Activated CD4-positive, alpha-beta T cell treated with anti-CD3 and anti-CD28 coated beads, Interleukin-2, amount 50 U/mL, for 24 hours (primary cell): ENCODE results near the gene MBD5.
"Not testable (repeated sequence)": the region's sequence is repeated elsewhere in the genome, so short reads cannot be mapped to it uniquely, and the experiment has no call there.

ENCODE experiments used
- DNase-seq, 2 donors: peaks; one replicate each; pipeline ENCODE4 v3.0.0-alpha.2; 2020; ENCODE audit warnings: low read depth in 1 of 2, low spot score in 1 of 2

MBD5 gene

GRCh38 chr2:148542614-148543013 is 521.7 kb downstream of the MBD5 start:
- no peak for DNase-seq

DNA sequence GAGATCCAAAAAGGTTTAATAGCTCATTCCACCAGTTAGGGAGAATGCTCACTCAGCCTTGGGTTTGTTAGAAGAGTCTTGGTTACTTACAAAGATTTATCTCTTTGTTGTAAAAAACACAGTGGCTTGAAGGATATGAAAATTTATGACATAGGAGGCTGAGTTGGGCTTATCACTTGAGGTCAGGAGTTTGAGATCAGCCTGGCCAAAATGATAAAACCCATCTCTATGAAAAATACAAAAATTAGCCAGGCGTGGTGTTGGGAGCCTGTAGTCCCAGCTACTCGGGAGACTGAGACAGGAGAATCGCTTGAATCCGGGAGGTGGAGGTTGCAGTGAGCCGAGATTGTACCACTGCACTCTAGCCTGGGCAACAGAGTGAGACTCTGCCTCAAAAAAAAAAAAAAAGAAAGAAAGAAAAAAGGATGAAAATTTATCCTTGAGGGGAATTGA is 522.2 kb downstream of the MBD5 start:
- DNase-seq, result not testable (repeated sequence)

DNA sequence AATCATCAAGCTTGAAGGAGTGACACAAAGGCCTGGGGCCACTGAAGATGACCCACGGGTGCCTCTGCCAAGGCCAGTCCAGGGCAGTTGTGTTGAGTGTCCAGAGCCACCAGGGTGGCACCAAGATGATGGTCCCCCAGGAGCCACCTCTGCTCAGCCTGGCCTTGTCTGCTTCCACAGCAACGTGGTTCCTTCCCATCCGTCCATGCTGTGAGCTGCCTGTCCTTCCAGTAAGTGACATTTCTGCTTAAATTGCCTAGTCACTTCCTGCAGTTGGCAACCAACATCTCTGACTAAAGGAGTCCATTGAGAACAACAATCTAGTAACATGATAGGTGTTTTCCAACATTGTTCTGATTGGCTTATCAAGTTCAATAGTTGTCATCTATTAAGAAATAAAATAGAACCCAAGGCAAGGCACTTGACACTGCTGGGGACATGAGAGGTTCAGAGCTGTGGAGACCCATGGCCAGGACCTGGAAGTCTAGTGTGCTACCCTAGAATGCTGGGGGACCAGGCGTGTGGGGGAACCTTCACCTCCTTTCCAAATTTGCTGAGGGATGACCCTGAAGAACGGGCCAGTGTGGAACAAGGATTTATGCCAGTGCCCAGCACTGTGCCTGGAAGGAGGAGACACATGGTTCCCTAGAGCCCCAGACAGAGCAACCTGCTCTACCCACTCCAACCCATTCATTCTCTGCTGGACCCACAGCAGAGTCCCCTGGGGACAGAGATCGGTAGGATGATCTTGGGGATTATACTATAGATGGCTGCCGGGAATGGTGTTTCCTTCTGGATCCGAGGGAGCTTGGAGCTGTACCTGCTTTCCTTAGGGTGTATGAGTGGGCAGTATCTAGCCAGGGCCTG is 524.7 kb downstream of the MBD5 start:
- DNase-seq, result no peak

GRCh38 chr2:148546270-148546669 is 525.4 kb downstream of the MBD5 start:
- no peak for DNase-seq

DNA sequence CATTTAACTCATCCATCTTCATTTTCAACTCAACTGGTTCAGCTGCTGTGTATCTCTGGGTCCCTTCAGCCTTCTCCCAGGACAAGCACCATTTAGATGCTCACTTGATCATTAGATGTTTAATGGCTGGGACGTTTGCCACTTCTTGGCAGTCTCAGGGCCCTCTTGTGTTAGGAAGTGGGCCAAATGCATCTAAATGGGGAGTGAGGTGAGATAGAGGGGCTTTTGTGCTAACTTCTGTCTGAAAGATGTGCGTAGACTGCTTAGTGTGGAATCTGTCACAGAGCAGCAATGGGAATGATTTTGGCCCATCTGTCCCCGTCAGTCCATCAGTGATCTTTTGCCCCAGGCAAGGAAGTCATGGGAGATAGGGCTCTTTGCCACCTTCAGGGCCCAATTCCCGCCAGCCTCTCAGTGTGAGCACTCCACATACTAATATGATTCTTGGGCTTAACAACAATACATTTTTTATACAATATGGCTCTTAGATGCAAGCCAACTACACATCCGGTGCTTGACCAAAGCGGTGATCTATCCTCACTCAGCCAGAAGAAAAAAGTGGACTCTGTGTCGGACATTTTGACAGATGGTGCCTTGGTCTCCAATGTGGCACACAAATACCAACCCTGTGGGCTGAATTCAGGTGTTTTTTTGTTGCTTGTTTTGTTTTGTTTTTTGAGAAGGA is 528.0 kb downstream of the MBD5 start:
- DNase-seq, result no peak

DNA sequence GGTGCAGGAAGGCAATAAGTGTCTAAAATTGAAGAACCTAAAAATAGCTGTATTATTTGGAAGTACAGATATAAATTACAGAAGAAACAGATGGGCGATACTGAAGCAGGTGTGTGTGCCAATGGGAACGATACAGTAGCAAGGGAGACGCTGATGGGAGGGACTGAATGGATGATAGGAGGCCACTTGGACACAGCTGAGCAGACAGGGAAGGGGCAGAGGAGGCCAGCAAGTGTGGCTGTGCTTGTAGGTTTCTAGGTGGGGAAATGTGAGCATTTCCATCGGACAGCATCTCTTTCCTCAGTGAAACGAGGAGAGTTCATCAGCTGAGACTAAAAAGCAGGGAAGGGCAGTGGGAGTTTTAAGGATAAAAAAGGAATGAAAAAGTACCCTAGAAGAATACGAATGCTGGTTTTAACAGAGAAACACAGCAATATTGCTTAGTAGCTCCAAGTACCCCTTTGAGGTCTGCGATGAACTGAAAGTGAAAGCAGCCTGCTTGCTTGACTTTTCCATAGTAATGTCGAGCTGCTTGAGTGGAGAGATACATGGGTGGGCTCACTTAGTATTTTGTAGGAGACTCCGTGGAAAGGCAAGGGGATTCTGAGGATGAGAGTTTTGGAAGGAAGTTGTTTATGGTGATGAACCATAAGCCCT is 531.9 kb downstream of the MBD5 start:
- peak in 1 of 2 donors; percentile 33 for DNase-seq

GRCh38 chr2:148553332-148553887 is 532.5 kb downstream of the MBD5 start:
- DNase-seq, result no peak

DNA sequence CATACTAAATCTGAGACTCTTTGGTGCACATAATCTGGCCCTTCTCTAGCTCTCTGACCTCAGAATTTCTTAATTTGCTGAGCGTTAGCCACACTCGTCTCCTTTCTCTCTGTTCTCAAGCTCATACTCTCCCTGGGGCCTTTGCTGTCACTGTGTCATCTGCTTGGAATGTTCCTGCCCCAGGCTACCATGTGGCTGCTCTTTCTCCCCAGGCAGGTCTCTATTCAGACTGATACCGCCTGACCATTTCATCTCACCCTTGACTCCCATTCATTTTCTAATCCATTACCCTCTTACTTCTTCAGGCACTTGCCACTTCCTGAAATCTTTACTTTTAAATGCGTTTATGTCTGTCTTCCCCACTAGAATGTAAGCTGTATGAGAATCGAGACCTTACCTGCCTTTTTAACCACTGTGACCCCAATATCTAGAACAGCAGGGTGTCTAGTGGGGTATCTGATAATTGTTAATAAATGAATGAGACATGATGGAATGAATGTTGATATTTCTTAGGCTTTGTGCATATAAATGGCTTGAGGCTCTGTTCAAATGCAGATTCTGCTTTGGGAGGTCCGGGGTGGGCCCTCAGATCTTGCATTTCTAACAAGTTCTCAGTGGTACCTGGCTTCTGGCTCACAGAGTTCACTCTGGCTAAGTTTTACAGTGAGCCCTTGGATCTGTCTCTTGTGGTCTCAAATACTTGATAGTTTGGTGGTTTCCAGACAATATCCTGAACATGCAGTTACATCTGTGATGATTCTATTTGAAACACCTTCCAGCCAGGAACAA is 533.8 kb downstream of the MBD5 start:
- DNase-seq, result no peak

GRCh38 chr2:148555622-148556294 is 534.9 kb downstream of the MBD5 start:
- no peak for DNase-seq

GRCh38 chr2:148557844-148558436 is 537.0 kb downstream of the MBD5 start:
- DNase-seq, result no peak

- no peak for DNase-seq
These were observed 539.6 kb downstream of the MBD5 start for GRCh38 chr2:148560496-148560895.

DNA sequence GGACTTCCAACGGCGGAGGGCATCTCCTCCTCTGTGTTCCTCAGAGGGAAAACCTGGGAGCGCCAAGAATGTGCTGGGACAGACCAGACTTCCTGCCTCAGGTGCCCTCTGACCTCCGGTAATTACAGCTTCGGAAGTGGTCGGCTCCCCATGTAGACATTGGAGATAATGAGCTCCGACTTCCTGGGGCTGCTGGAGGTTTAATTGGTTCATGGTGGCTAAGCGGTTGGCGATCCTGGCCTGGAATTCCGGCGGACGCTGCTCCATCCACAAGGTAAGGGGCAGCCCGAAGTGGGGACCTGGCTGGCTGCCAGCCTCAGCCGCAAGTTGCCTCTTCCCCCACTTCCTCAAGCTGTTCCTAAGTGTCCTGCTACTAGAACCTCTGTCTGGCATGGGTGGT is 540.5 kb downstream of the MBD5 start:
- no peak for DNase-seq

DNA sequence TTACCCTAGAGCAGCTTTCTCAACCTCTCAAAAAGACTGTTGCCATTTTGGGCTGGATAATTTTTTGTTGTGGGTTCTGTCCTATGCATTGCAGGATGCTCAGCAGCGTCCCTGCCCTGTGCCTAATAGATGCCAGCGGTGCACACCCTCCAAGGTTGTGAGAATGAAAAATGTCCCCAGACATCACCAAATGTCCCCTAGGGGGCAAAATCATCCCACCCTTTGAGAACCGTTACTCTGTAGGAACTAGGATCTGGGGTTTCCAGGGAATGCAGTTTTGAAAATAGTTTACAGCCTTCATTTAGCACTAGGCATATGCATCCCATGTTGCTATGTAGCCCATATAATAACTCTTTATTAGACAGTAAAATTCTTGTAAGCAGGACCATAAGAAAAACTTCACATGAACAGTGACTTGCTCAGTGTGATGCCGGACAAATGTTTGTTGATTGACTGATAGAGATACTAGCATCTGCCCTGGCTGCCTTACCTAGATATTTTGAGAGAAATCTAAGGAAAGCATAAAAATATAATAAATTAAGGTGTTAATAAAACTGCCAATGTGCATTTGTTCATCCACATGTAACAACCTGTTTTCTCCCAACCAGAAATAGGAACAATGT is 544.5 kb downstream of the MBD5 start:
- no peak for DNase-seq
